Choroid plexus epithelial cell (primary cell): Measurements from ENCODE around the gene OCA2.
"Not testable (repeated sequence)": the region's sequence is repeated elsewhere in the genome, so short reads cannot be mapped to it uniquely, and the experiment has no call there.

Source experiments
- DNase-seq: peaks from one replicate; pipeline ENCODE4 v3.0.0-alpha.2; 2010; ENCODE audit warnings: low read depth
- H3K4me3 ChIP-seq: 2 replicates; pipeline ENCODE4 v1.5.1; 2011; ENCODE audit warnings: low read depth, mild to moderate bottlenecking, control low read depth, low read length, moderate library complexity
- TF ChIP-seq, protein P1 (sequence below): conservative IDR thresholded peaks from 2 replicates; pipeline ENCODE4 v1.5.1; 2011; ENCODE audit warnings: low read depth, mild to moderate bottlenecking, control low read depth, inconsistent platforms, low read length, moderate library complexity

The OCA2 gene

GRCh38 chr15:27725731-27726130, 373.4 kb downstream of the OCA2 start:
- TF ChIP-seq, protein P1, sequence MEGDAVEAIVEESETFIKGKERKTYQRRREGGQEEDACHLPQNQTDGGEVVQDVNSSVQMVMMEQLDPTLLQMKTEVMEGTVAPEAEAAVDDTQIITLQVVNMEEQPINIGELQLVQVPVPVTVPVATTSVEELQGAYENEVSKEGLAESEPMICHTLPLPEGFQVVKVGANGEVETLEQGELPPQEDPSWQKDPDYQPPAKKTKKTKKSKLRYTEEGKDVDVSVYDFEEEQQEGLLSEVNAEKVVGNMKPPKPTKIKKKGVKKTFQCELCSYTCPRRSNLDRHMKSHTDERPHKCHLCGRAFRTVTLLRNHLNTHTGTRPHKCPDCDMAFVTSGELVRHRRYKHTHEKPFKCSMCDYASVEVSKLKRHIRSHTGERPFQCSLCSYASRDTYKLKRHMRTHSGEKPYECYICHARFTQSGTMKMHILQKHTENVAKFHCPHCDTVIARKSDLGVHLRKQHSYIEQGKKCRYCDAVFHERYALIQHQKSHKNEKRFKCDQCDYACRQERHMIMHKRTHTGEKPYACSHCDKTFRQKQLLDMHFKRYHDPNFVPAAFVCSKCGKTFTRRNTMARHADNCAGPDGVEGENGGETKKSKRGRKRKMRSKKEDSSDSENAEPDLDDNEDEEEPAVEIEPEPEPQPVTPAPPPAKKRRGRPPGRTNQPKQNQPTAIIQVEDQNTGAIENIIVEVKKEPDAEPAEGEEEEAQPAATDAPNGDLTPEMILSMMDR, result no peak
- H3K4me3 ChIP-seq, result no peak overlapping the region

DNA sequence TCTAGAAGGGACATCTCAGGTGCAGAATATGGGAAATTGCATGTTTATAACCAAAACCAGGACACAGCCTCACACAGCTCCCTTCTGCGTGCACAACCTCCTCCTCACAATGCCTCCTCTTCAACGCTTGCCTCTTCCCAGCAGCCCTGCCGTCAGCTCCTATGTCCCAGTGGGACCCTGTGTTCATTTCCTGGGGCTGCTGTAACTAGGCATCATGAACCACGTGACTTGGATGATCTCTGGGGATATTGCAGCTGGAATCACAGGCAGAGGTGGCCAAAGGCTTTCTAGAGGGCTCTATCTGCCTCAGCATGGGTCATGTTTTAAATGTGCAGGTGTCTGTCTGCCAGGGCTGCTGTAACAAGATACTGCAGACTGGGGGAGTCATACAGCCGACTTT, 375.3 kb downstream of the OCA2 start:
- DNase-seq, result no peak
- H3K4me3 ChIP-seq, result no peak overlapping the region
- TF ChIP-seq, protein P1, result no peak

More at GRCh38 chr15:27725731-27726130, 373.4 kb downstream of the OCA2 start:
- DNase-seq, result no peak

DNA sequence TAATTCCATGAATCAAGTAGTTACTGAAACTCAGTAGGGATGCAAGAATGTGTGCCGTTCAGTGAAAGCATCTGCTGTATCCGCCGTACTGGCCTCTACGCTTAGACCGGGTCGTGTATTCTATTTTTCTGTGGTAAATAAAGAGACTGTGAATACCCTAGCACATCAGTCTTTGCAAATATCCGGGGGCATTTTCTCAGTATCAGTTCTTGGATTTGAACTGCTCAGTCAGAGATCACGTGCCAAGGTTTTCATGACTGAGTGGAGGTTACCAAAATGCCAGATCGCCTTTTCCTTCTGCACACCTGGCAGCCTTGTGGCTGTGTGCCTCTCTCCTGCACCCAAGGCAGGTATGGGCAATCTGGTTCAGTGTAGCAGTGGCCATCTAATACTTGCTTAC, 377.0 kb downstream of the OCA2 start:
- no peak for DNase-seq
- TF ChIP-seq, protein P1, result no peak
- no peak overlapping the region for H3K4me3 ChIP-seq

- no peak overlapping the region for H3K4me3 ChIP-seq
- TF ChIP-seq, protein P1, result no peak
These were observed 384.4 kb downstream of the OCA2 start for GRCh38 chr15:27714675-27715074.

DNA sequence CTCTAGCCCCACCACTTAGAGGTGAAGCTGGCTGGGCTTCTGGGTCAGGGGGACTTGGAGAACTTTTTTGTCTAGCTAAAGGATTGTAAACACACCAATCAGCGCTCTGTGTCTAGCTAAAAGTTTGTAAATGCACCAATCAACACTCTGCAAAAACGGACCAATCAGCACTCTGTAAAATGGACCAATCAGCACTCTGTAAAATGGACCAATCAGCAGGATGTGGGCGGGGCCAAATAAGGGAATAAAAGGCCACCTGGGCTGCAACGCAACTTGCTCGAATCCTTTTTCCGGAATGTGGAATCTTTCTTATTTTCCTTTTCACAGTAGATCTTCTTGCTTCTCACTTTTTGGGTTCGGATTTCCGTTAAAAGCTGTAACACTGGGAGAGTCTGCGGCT, 385.3 kb downstream of the OCA2 start:
- H3K4me3 ChIP-seq, DNase-seq: not testable (repeated sequence)

More at GRCh38 chr15:27714675-27715074, 384.4 kb downstream of the OCA2 start:
- DNase-seq, result no peak

DNA sequence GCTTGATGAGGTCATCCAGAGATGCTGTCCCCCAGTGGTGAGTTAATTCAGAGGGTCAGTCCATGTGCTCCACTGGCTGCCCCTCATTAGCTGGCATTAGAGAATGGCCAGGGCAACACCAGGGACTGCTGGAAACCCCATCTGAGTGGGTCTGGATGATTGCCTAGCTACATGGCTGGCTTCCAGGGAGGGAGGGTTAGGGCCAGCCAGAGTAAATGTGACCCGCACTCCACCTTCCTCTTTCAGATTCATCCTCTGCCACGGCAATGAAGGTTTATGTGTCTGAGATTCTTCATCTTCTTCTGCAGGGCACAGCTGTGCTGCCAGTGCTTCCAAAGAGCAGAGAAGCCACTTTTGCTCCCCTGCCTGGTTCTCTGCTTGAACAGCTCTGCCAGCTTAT, 391.9 kb downstream of the OCA2 start:
- TF ChIP-seq, protein P1, result no peak
- no peak overlapping the region for H3K4me3 ChIP-seq
- no peak for DNase-seq

GRCh38 chr15:27706300-27706699, 392.8 kb downstream of the OCA2 start:
- TF ChIP-seq, protein P1, result no peak
- DNase-seq, result no peak
- no peak overlapping the region for H3K4me3 ChIP-seq

DNA sequence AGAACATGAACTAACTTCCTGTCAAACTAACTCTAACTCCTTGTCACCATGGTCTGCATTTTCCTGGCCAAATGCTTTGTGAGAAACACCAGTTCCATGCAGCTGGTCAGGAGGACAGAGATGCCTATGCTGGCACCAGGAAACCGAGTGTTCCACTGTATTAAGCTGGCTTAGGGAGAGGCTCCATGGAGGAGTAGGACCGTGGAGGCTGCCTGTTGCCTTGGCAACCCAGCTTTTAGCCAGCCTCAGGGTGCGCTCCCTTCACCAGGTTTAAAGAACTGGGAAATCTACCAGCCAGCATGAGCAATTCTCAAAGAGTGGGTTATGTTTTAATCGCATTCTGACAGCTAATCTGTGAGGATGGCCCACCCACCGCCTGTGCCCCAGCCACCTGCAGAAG, 394.1 kb downstream of the OCA2 start:
- TF ChIP-seq, protein P1, result no peak
- DNase-seq, result no peak
- no peak overlapping the region for H3K4me3 ChIP-seq
